ENCODE results near the gene MS4A6E.

Gene MS4A6E

DNA sequence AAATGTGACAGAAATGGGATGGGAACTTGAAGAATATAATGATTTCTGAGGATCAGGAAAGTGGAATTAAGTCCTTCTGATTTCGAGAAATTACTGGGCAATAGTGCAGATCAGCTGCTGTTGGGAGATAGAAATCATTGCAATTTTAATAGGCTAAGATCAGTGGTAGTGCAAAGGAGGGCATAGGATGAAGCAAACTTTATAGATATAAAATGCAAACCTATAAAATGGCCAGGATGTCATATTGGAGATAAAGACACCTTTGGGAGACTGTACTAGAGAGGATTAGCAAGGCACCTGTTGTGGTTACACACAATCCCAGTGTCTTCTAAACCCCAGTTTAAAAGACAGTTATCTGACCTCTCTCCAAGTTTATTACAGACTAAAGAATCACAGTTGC, 44.8 kb downstream of the MS4A6E start:
- TF ChIP-seq TAF1 (IDR thresholded peaks at IDR 0.05; ENCODE audit: borderline replicate concordance, insufficient read depth, low read length) (no peak), FOXP2 (optimal IDR thresholded peaks at IDR 0.05; ENCODE audit: borderline replicate concordance, extremely low read depth, extremely low read length, insufficient read depth) (no peak), SIN3A (IDR thresholded peaks at IDR 0.05; ENCODE audit: borderline replicate concordance, insufficient read depth, low read length) (no peak), POLR2AphosphoS5 (IDR thresholded peaks at IDR 0.05; ENCODE audit: low read depth, low read length) (no peak)
- TF ChIP-seq, protein P1, sequence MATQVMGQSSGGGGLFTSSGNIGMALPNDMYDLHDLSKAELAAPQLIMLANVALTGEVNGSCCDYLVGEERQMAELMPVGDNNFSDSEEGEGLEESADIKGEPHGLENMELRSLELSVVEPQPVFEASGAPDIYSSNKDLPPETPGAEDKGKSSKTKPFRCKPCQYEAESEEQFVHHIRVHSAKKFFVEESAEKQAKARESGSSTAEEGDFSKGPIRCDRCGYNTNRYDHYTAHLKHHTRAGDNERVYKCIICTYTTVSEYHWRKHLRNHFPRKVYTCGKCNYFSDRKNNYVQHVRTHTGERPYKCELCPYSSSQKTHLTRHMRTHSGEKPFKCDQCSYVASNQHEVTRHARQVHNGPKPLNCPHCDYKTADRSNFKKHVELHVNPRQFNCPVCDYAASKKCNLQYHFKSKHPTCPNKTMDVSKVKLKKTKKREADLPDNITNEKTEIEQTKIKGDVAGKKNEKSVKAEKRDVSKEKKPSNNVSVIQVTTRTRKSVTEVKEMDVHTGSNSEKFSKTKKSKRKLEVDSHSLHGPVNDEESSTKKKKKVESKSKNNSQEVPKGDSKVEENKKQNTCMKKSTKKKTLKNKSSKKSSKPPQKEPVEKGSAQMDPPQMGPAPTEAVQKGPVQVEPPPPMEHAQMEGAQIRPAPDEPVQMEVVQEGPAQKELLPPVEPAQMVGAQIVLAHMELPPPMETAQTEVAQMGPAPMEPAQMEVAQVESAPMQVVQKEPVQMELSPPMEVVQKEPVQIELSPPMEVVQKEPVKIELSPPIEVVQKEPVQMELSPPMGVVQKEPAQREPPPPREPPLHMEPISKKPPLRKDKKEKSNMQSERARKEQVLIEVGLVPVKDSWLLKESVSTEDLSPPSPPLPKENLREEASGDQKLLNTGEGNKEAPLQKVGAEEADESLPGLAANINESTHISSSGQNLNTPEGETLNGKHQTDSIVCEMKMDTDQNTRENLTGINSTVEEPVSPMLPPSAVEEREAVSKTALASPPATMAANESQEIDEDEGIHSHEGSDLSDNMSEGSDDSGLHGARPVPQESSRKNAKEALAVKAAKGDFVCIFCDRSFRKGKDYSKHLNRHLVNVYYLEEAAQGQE (IDR thresholded peaks at IDR 0.05; ENCODE audit: insufficient read depth in 1 of 2, low read depth in 2 of 2, low read length in 2 of 2) = no peak

DNA sequence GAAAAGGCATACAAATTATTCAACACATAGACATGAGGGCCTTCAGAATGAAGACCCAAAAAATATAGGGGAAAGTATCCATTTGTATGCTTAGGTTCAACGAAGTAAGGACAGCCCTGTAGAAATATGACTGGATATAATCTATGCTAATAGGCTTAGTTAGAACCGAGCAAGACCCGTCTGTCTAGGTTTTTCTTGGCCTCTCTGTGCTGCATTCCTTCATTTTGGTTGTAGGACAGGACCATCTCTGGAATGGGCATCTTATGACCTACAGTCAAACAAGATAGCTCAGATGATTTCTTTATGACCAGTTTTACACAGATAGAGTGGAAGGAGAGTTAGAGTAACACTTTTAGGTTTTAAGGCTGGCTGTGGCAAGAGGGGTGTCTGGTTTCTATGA, 45.7 kb downstream of the MS4A6E start:
- TF ChIP-seq, protein P1 (IDR thresholded peaks at IDR 0.05; ENCODE audit: insufficient read depth in 1 of 2, low read depth in 2 of 2, low read length in 2 of 2) = no peak
- TF ChIP-seq FOXP2 (optimal IDR thresholded peaks at IDR 0.05; ENCODE audit: borderline replicate concordance, extremely low read depth, extremely low read length, insufficient read depth) (no peak), SIN3A (IDR thresholded peaks at IDR 0.05; ENCODE audit: borderline replicate concordance, insufficient read depth, low read length) (no peak), POLR2AphosphoS5 (IDR thresholded peaks at IDR 0.05; ENCODE audit: low read depth, low read length) (no peak), TAF1 (IDR thresholded peaks at IDR 0.05; ENCODE audit: borderline replicate concordance, insufficient read depth, low read length) (no peak)

DNA sequence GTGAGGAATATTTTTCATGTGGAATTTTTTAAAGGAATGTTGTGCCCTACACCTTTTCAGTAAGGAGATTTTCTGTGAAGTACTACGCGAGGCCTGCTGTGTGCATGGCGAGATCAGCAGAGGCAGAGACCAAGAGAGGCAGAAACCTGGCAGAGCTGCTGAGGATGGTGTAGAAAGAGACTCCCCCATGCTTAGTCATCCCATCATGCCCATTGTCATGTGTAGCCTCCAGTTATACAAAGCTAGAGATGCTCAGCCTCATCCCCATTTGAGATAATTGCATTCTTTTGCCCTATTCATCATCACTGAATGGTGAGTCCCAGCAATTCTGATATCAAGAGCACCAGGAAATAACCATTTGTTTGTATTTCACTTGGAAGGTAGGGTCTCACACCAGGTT, 48.3 kb downstream of the MS4A6E start:
- TF ChIP-seq, protein P1 (IDR thresholded peaks at IDR 0.05; ENCODE audit: insufficient read depth in 1 of 2, low read depth in 2 of 2, low read length in 2 of 2) = no peak
- no peak for TF ChIP-seq SIN3A (IDR thresholded peaks at IDR 0.05; ENCODE audit: borderline replicate concordance, insufficient read depth, low read length)
- TF ChIP-seq TAF1 (IDR thresholded peaks at IDR 0.05; ENCODE audit: borderline replicate concordance, insufficient read depth, low read length) = no peak
- TF ChIP-seq POLR2AphosphoS5 (IDR thresholded peaks at IDR 0.05; ENCODE audit: low read depth, low read length) = no peak
- no peak for TF ChIP-seq FOXP2 (optimal IDR thresholded peaks at IDR 0.05; ENCODE audit: borderline replicate concordance, extremely low read depth, extremely low read length, insufficient read depth)

DNA sequence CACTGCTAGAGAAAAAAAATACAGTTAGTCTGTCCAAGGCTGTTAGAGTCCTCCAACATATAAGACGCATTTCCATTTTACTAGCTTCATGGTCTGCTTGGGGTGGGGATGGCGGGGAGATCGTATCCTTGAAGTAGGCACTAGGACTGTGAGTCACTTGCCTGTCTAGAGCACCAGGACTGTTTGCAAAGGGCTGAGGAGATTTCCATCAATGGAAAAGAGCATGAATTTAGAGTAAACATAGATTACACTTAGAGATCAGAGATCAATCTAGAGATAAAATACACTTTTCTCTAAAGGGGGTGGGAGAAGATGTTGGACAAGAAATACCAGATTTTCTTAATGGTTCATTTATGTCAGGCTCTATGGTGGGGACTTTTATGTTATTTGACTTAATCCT, 49.5 kb downstream of the MS4A6E start:
- TF ChIP-seq POLR2AphosphoS5 (IDR thresholded peaks at IDR 0.05; ENCODE audit: low read depth, low read length) (no peak), SIN3A (IDR thresholded peaks at IDR 0.05; ENCODE audit: borderline replicate concordance, insufficient read depth, low read length) (no peak)

DNA sequence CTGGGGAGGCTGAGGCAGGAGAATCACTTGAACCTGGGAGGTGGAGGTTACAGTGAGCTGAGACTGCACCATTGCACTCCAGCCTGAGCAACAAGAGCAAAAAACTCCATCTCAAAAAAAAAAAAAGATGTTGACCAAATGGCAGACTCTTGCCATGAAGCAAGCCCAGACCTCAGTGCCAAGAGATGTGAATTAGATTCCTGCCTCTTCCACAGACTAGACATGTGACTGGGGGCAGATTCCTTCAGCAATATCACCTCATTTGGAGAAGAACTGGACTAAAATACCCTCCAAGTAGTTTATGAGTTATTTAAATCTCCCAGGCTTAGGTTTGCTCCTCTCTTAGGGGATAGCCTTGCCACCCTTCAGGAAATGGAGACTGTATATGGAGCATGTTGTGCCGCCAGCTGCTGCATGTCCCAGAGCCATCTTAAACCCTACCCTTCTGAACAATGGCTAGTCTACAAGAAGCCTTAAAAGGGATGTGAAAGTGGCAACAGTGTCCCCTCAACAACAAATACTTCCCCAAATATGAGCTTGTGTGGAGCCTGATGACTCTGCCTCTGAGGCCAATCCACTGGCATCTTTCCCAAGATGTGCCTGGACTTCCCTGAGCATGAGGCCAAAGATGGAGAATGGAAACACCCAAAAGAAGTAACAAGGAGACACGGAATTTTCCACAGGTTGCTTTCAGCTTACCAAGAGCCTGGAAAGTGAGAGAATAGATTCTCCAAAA, 50.5 kb downstream of the MS4A6E start:
- TF ChIP-seq TAF1 (IDR thresholded peaks at IDR 0.05; ENCODE audit: borderline replicate concordance, insufficient read depth, low read length) (no peak), POLR2AphosphoS5 (IDR thresholded peaks at IDR 0.05; ENCODE audit: low read depth, low read length) (no peak), FOXP2 (optimal IDR thresholded peaks at IDR 0.05; ENCODE audit: borderline replicate concordance, extremely low read depth, extremely low read length, insufficient read depth) (no peak), SIN3A (IDR thresholded peaks at IDR 0.05; ENCODE audit: borderline replicate concordance, insufficient read depth, low read length) (no peak)
- TF ChIP-seq, protein P1 (IDR thresholded peaks at IDR 0.05; ENCODE audit: insufficient read depth in 1 of 2, low read depth in 2 of 2, low read length in 2 of 2) = no peak

Measured in PFSK-1 (cell line).